Epithelial cell of esophagus (primary cell): Measurements from ENCODE around the gene DDX31.

Experiments used
- DNase-seq: peaks from one replicate; pipeline ENCODE4 v3.0.0; 2010; ENCODE audit warnings: low read depth
- H3K4me3 ChIP-seq: 2 replicates; pipeline ENCODE4 v1.5.1; 2011; ENCODE audit warnings: mild to moderate bottlenecking, low read length, control low read depth
- CTCF ChIP-seq: IDR thresholded peaks from 2 replicates; pipeline ENCODE4 v1.5.1; 2011; ENCODE audit warnings: low read depth, mild to moderate bottlenecking, low read length, control low read depth, inconsistent platforms; ENCODE audit not compliant: insufficient read depth; ENCODE audit errors: missing control alignments

Gene DDX31

GRCh38 chr9:132673355-132673754, 3.6 kb upstream of the DDX31 start:
- peak; percentile 36 for TF ChIP-seq CTCF
- no peak overlapping the region for H3K4me3 ChIP-seq
- DNase-seq: peak; percentile 67

- H3K4me3 ChIP-seq: peak overlapping the region; percentile 29
- DNase-seq: peak; percentile 62
- TF ChIP-seq CTCF: peak; percentile 30
Measured at GRCh38 chr9:132672413-132672690, 2.6 kb upstream of the DDX31 start.

GRCh38 chr9:132671620-132672412, 2.0 kb upstream of the DDX31 start:
- TF ChIP-seq CTCF: no peak
- peak overlapping the region; percentile 92 for H3K4me3 ChIP-seq
- peak; percentile 72 for DNase-seq

GRCh38 chr9:132670457-132671391, 941 bp upstream of the DDX31 start, which contains the start of gene GTF3C4:
Gene GTF3C4, plus strand, starts transcription at chr9:132670464. Its CDS starts 135 bp downstream, at chr9:132670599.
- peak; percentile 36 for DNase-seq
- no peak for TF ChIP-seq CTCF

GRCh38 chr9:132669319-132669697, 475 bp downstream of the DDX31 start:
- DNase-seq: peak; percentile 82
- H3K4me3 ChIP-seq: peak overlapping the region; percentile 92
- no peak for TF ChIP-seq CTCF

More at GRCh38 chr9:132670457-132671391, 941 bp upstream of the DDX31 start, which contains the start of gene GTF3C4:
- H3K4me3 ChIP-seq: peak within 1 kb of the TSS; percentile 92

GRCh38 chr9:132663851-132664250, 5.9 kb downstream of the DDX31 start:
- TF ChIP-seq CTCF: no peak
- no peak for DNase-seq
- no peak overlapping the region for H3K4me3 ChIP-seq
